SU-DHL-6 (cell line): Measurements from ENCODE around the gene CS.

ENCODE experiments used
- H2AFZ ChIP-seq: fragments of 200-600 bp; sonication (generic); 2 replicates; pipeline ENCODE4 v1.6.1; 2014; ENCODE audit warnings: low read depth, mild to moderate bottlenecking, moderate library complexity, mixed read lengths, antibody characterized with exemption, low read length; ENCODE audit not compliant: severe bottlenecking
- H3F3A ChIP-seq: fragments of 200-600 bp; shearing (Covaris generic); 2 replicates; pipeline ENCODE4 v1.6.0; 2016; ENCODE audit warnings: antibody characterized with exemption, mild to moderate bottlenecking; ENCODE audit not compliant: insufficient read depth
- H3K27ac ChIP-seq: fragments of 200-600 bp; sonication (generic); 2 replicates; pipeline ENCODE4 v1.5.1; 2016; ENCODE audit warnings: low read depth, mild to moderate bottlenecking, low read length, moderate library complexity, mixed read lengths
- H3K27me3 ChIP-seq: fragments of 200-600 bp; sonication (generic), shearing (Covaris generic); 2 replicates; pipeline ENCODE4 v1.6.0; 2014; ENCODE audit warnings: mild to moderate bottlenecking, low read length
- H3K36me3 ChIP-seq: fragments of 200-600 bp; sonication (generic); 2 replicates; pipeline ENCODE4 v1.6.1; 2014; ENCODE audit warnings: mild to moderate bottlenecking, low read length, mixed read lengths
- H3K4me2 ChIP-seq: fragments of 300-600, 200-600 bp; shearing (Covaris generic), sonication (generic); 2 replicates; pipeline ENCODE4 v1.6.0; 2014; ENCODE audit warnings: low read length, low read depth, mild to moderate bottlenecking; ENCODE audit not compliant: poor library complexity, severe bottlenecking
- H3K4me3 ChIP-seq: fragments of 200-600 bp; sonication (generic); 2 replicates; pipeline ENCODE4 v1.5.1; 2014; ENCODE audit warnings: antibody characterized with exemption, low read length, mild to moderate bottlenecking, mixed read lengths; ENCODE audit not compliant: insufficient read depth, poor library complexity, severe bottlenecking
- H3K79me2 ChIP-seq: fragments of 200-600 bp; sonication (generic); 2 replicates; pipeline ENCODE4 v1.6.1; 2014; ENCODE audit warnings: mild to moderate bottlenecking, low read length, moderate library complexity; ENCODE audit not compliant: insufficient read depth
- H3K9ac ChIP-seq: fragments of 200-600 bp; sonication (generic); 2 replicates; pipeline ENCODE4 v1.7.0; 2014; ENCODE audit warnings: mild to moderate bottlenecking, low read length
- H3K9me2 ChIP-seq: fragments of 200-600 bp; sonication (generic); replicated peaks from 2 replicates; pipeline ENCODE4 v1.6.1; 2014; ENCODE audit warnings: low read length; ENCODE audit not compliant: insufficient read depth
- H3K9me3 ChIP-seq: fragments of 200-600 bp; sonication (generic); 2 replicates; pipeline ENCODE4 v1.6.1; 2014; ENCODE audit warnings: low read length, mixed read lengths; ENCODE audit not compliant: insufficient read depth
- H4K20me1 ChIP-seq: fragments of 200-600 bp; sonication (generic); 2 replicates; pipeline ENCODE4 v1.6.1; 2014; ENCODE audit warnings: low read depth, mild to moderate bottlenecking, antibody characterized with exemption, low read length, moderate library complexity, mixed read lengths
- EZH2phosphoT487 ChIP-seq: fragments of 200-600 bp; sonication (generic), shearing (Covaris generic); conservative IDR thresholded peaks from 2 replicates; pipeline ENCODE4 v1.6.1; 2018; ENCODE audit warnings: mild to moderate bottlenecking, antibody characterized with exemption, low read length, moderate library complexity, mixed read lengths
- TF ChIP-seq, protein P1 (sequence below): fragments of 200-600 bp; sonication (generic); IDR thresholded peaks from one replicate; pipeline ENCODE4 v1.5.1; 2017; ENCODE audit warnings: antibody characterized with exemption, mild to moderate bottlenecking, low read length, moderate library complexity; ENCODE audit not compliant: insufficient read depth, poor library complexity, severe bottlenecking

CS gene

DNA sequence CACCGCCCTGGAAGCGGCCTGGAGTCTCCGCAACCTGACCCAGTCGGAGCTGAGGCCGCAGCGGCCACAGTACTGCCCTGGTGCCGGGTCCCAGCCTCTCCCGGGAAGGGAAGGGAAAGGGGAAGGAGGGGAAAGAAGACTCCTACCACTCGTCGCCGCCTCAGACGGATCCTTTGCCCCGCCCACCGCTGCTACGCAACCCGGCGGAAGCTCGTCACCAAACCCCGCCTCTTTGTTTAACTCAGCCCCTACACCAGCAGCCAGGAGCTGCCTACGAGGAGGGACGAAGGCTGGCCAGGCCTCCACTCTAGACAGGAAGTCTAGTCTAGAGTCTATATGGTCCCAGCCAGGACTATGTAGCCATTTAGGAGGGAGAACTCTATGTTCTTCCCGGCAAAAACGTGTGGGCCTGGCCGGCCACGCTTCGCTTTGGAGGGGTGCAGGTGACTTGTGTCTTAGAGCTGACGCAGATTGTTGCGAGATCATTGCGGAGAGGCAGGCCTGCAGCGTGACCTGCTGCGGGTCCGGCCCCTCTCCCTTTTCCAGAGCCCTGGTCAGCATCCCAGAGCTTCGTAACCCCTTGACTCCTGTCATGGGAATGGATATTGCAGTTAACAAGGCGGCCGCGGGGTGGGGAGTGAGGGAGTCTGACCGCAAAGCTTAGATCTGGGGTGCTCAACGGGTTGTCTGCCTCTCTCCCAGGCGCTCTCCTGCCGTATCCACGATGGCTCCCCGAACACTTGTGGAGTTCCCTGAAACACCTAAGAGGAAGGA, 78.2 kb downstream of the CS start, which contains the start of gene RNF41:
Gene RNF41, minus strand, starts transcription at position 166 of the 774 bp plus-strand sequence. CDS start 7,875 bp downstream, outside the sequence.
- TF ChIP-seq, protein P1, sequence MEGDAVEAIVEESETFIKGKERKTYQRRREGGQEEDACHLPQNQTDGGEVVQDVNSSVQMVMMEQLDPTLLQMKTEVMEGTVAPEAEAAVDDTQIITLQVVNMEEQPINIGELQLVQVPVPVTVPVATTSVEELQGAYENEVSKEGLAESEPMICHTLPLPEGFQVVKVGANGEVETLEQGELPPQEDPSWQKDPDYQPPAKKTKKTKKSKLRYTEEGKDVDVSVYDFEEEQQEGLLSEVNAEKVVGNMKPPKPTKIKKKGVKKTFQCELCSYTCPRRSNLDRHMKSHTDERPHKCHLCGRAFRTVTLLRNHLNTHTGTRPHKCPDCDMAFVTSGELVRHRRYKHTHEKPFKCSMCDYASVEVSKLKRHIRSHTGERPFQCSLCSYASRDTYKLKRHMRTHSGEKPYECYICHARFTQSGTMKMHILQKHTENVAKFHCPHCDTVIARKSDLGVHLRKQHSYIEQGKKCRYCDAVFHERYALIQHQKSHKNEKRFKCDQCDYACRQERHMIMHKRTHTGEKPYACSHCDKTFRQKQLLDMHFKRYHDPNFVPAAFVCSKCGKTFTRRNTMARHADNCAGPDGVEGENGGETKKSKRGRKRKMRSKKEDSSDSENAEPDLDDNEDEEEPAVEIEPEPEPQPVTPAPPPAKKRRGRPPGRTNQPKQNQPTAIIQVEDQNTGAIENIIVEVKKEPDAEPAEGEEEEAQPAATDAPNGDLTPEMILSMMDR, result no peak
- no peak for TF ChIP-seq EZH2phosphoT487
- Histone ChIP-seq H3K79me2 (peaks cover 34% of the 10 kb centered on the region), H3K27me3 (no peaks in the 10 kb centered on the region), H3K4me3 (peak within 1 kb of the TSS; percentile 88), H3K9me3 (no peaks in the 10 kb centered on the region), H3K27ac (peak within 1 kb of the TSS; percentile 64), H2AFZ (peak within 1 kb of the TSS; percentile 85), H3F3A (peaks cover 6% of the 10 kb centered on the region), H3K4me2 (peak within 1 kb of the TSS; percentile 99), H3K9me2 (no peaks in the 10 kb centered on the region), H3K36me3 (no peaks in the 10 kb centered on the region), H4K20me1 (no peaks in the 10 kb centered on the region), H3K9ac (peak within 1 kb of the TSS; percentile 85)
